ENCODE measurements around the gene PLIN4.

- TF ChIP-seq CTCF (IDR thresholded peaks at IDR 0.05; ENCODE audit: extremely low read depth in 1 of 2, insufficient read depth in 1 of 2, low read depth in 1 of 2, low read length in 2 of 2) (no peak), JUN (IDR thresholded peaks at IDR 0.05; ENCODE audit: borderline replicate concordance, insufficient read depth, insufficient read length, low read depth) (no peak)
Observed at GRCh38 chr19:4550018-4550417, 31.7 kb upstream of the PLIN4 start.
